Heart left ventricle (tissue), 13 donors: ENCODE data around the gene LAMTOR1.

Experiments used
- CTCF ChIP-seq, 12 donors: fragments of 200-600 bp; sonication (generic) in 4 of 12; IDR thresholded peaks; one replicate each; pipeline versions ENCODE4 v1.5.0 to v1.8.0; 2018 to 2022; ENCODE audit warnings: antibody characterized with exemption in 12 of 12, mild to moderate bottlenecking in 5 of 12
- POLR2A ChIP-seq, 2 donors: fragments of 450-650 bp; IDR thresholded peaks; one replicate each; pipeline ENCODE4 v1.6.1; 2017; ENCODE audit warnings: antibody characterized with exemption in 2 of 2, mild to moderate bottlenecking in 2 of 2, moderate library complexity in 2 of 2
- donor health status: ischemic (EF 13 %, LVEDD 7.1; RV severe dilation, severe dysfunction).
- donor health status: DM: no; HTN: yes; CAD: no.
- donor health status: DM: no; HTN: no; CAD: no.
- donor health status: ischemic (EF 25% LVEDD 6.9; RV normal size, moderate dysfunction).
- donor health status: ischemic (EF 25% LVEDD 5.7; RV mildly dilated, moderate dysfunction).
- donor health status: ischemic (EF 35%, LVEDD 5.7; RV mildly dilated, moderate dysfunction).
- donor health status: nonischemic (EF 11% LVEDD 7.7; RV severe dilation, severe dysfunction).
- donor health status: DM: yes; HTN: yes; CAD: no.
- donor health status: PGD.
- donor health status: ischemic (EF 29% LVEDD 5.4; RV normal size, mild dysfunction).
- donor health status: nonischemic (EF 23%, LVEDD 6.1; RV moderate dilation, normal function).

GRCh38 chr11:72083414-72083813 is 19.7 kb downstream of the LAMTOR1 start:
- TF ChIP-seq CTCF (IDR thresholded peaks at IDR 0.05) (no peak), POLR2A (IDR thresholded peaks at IDR 0.05) (no peak)
